PC-9 (cell line): ENCODE measurements around the gene UGGT2. TPM values are rescaled to one million over a fixed set of nuclear protein-coding genes. Genes with fewer than 3 reads are reported as not detected.

ENCODE experiments used
- BruUV-seq: library from RNA; stranded (reverse); fragments of 400-500 nt; replicated peaks from 2 replicates; lab custom pipeline; 2021; lab: Mats Ljungman, UMichigan
- CTCF ChIA-PET: fragments of 300-600 bp; sonication (Branson Sonifier 250); formaldehyde crosslinking; loops from one replicate; lab custom pipeline; 2022; ENCODE audit warnings: antibody characterized with exemption; lab: Charles Lee
- POLR2A ChIA-PET: fragments of 300-600 bp; sonication (Branson Sonifier 250); formaldehyde crosslinking; loops from one replicate; lab custom pipeline; 2022; ENCODE audit warnings: antibody characterized with exemption; ENCODE audit not compliant: unreplicated experiment; lab: Charles Lee
- DNase-seq, 2 experiments: peaks; one replicate each; pipeline versions ENCODE4 v3.0.0 to v3.0.0-alpha.2; 2015 to 2022; ENCODE audit warnings: mixed read lengths in 1 of 2
- H2AFZ ChIP-seq: fragments of 200-600 bp; sonication (generic); 2 replicates; pipeline ENCODE4 v1.8.1; 2017; ENCODE audit warnings: antibody characterized with exemption
- H3F3A ChIP-seq: fragments of 200-600 bp; sonication (generic); 2 replicates; pipeline ENCODE4 v1.8.1; 2017; ENCODE audit warnings: antibody characterized with exemption, mild to moderate bottlenecking, low read depth; ENCODE audit not compliant: insufficient read depth
- H3K27ac ChIP-seq: fragments of 200-600 bp; sonication (generic); 2 replicates; pipeline ENCODE4 v1.6.1; 2016; ENCODE audit warnings: mixed run types
- H3K27me3 ChIP-seq: fragments of 200-600 bp; sonication (generic); 2 replicates; pipeline ENCODE4 v1.6.1; 2016; ENCODE audit warnings: low read depth, mixed run types; ENCODE audit not compliant: insufficient read depth
- H3K36me3 ChIP-seq: fragments of 200-600 bp; sonication (generic); 2 replicates; pipeline ENCODE4 v1.6.1; 2016; ENCODE audit warnings: low read depth, mixed run types
- H3K4me1 ChIP-seq: fragments of 200-600 bp; sonication (generic); replicated peaks from 2 replicates; pipeline ENCODE4 v1.6.1; 2016; ENCODE audit warnings: mixed run types; ENCODE audit not compliant: insufficient read depth
- H3K4me2 ChIP-seq: fragments of 200-600 bp; sonication (generic); 2 replicates; pipeline ENCODE4 v1.6.1; 2017; ENCODE audit warnings: mixed run types
- H3K4me3 ChIP-seq: fragments of 200-600 bp; sonication (generic); 2 replicates; pipeline ENCODE4 v1.6.1; 2016; ENCODE audit warnings: mixed run types
- H3K79me2 ChIP-seq: fragments of 200-600 bp; sonication (generic); 2 replicates; pipeline ENCODE4 v1.6.1; 2017; ENCODE audit warnings: low read depth, mixed run types
- H3K9me2 ChIP-seq: fragments of 200-600 bp; sonication (generic); 2 replicates; pipeline ENCODE4 v1.8.1; 2017; ENCODE audit warnings: mild to moderate bottlenecking; ENCODE audit not compliant: insufficient read depth
- H3K9me3 ChIP-seq: fragments of 200-600 bp; sonication (generic); 2 replicates; pipeline ENCODE4 v1.8.1; 2016; ENCODE audit warnings: low read depth; ENCODE audit not compliant: insufficient read depth
- H4K20me1 ChIP-seq: fragments of 200-600 bp; sonication (generic); 2 replicates; pipeline ENCODE4 v1.8.1; 2017; ENCODE audit not compliant: insufficient read depth
- CTCF ChIP-seq: fragments of 200-600 bp; sonication (generic); conservative IDR thresholded peaks from 2 replicates; pipeline ENCODE4 v1.6.1; 2017; ENCODE audit warnings: mixed run types, antibody characterized with exemption, mild to moderate bottlenecking, moderate library complexity
- EZH2 ChIP-seq: fragments of 200-600 bp; sonication (generic); IDR thresholded peaks from 2 replicates; pipeline ENCODE4 v1.8.0; 2017; ENCODE audit warnings: antibody characterized with exemption, low read depth
- intact Hi-C: fragments of 100-400 bp; cut with micrococcal nuclease; formaldehyde crosslinking; loops from one replicate; pipeline ENCODE4 v1.10.0; 2022; ENCODE audit not compliant: unreplicated experiment
- total RNA-seq: library from RNA; stranded (reverse); gene quantifications from 2 replicates; pipeline ENCODE4 v1.2.3, GENCODE V29; 2021

UGGT2 gene
- total RNA-seq, 1 experiment from 2014 or later: 27.5 TPM

GRCh38 chr13:96093296-96094006 lies 40.2 kb upstream of the UGGT2 start:
- Histone ChIP-seq H3F3A (no peaks in the 10 kb centered on the region), H4K20me1 (no peaks in the 10 kb centered on the region), H3K27ac (no peak overlapping the region), H3K36me3 (no peaks in the 10 kb centered on the region), H3K9me2 (no peaks in the 10 kb centered on the region), H3K79me2 (no peaks in the 10 kb centered on the region), H2AFZ (no peak overlapping the region), H3K9me3 (no peaks in the 10 kb centered on the region), H3K4me1 (no peaks in the 10 kb centered on the region), H3K4me2 (no peak overlapping the region), H3K27me3 (peaks cover 20% of the 10 kb centered on the region), H3K4me3 (no peak overlapping the region)
- DNase-seq: no peak
- intact Hi-C loops: no loop called here
- POLR2A ChIA-PET: no interaction called here
- CTCF ChIA-PET: no interaction called here
- TF ChIP-seq CTCF (no peak), EZH2 (no peak)
- BruUV-seq: no TSS peak

- CTCF ChIA-PET: no interaction called here
- H3K4me2 ChIP-seq: no peak overlapping the region
- intact Hi-C loops: no loop called here
- no peak overlapping the region for H3K27ac ChIP-seq
- POLR2A ChIA-PET: no interaction called here
- H3K27me3 ChIP-seq: peaks cover 35% of the 10 kb centered on the region
- H3K36me3 ChIP-seq: no peaks in the 10 kb centered on the region
- no TSS peak for BruUV-seq
- no peaks in the 10 kb centered on the region for H3F3A ChIP-seq
- no peaks in the 10 kb centered on the region for H3K9me2 ChIP-seq
- TF ChIP-seq CTCF (no peak), EZH2 (no peak)
- no peak for DNase-seq
- H3K79me2 ChIP-seq: no peaks in the 10 kb centered on the region
- H3K4me3 ChIP-seq: no peak overlapping the region
- no peaks in the 10 kb centered on the region for H3K9me3 ChIP-seq
- H3K4me1 ChIP-seq: no peaks in the 10 kb centered on the region
- no peaks in the 10 kb centered on the region for H4K20me1 ChIP-seq
- H2AFZ ChIP-seq: no peak overlapping the region
Measured at GRCh38 chr13:96091164-96092117, 38.2 kb upstream of the UGGT2 start.

GRCh38 chr13:96090240-96091101 lies 37.3 kb upstream of the UGGT2 start:
- H4K20me1 ChIP-seq: no peaks in the 10 kb centered on the region
- peaks cover 35% of the 10 kb centered on the region for H3K27me3 ChIP-seq
- H2AFZ ChIP-seq: no peak overlapping the region
- POLR2A ChIA-PET: no interaction called here
- H3K9me3 ChIP-seq: no peaks in the 10 kb centered on the region
- peak overlapping the region; percentile 96 for H3K4me2 ChIP-seq
- no TSS peak for BruUV-seq
- intact Hi-C loops: no loop called here
- H3F3A ChIP-seq: no peaks in the 10 kb centered on the region
- no peaks in the 10 kb centered on the region for H3K4me1 ChIP-seq
- DNase-seq: peak in 1 of 2 experiments; percentile 0
- TF ChIP-seq CTCF (no peak), EZH2 (no peak)
- no peaks in the 10 kb centered on the region for H3K79me2 ChIP-seq
- CTCF ChIA-PET: no interaction called here
- H3K4me3 ChIP-seq: peak overlapping the region; percentile 62; the same call in 1 of the 2 replicates
- H3K27ac ChIP-seq: no peak overlapping the region
- H3K36me3 ChIP-seq: no peaks in the 10 kb centered on the region
- no peaks in the 10 kb centered on the region for H3K9me2 ChIP-seq
